HEK293 (cell line): ENCODE measurements around the gene CCDC57.

Experiments used
- CTCF ChIA-PET: fragments of 350-600 bp; formaldehyde crosslinking; extraction: SDS; loops from one replicate; lab custom pipeline; 2021; ENCODE audit warnings: antibody characterized with exemption; lab: Yijun Ruan, JAX
- POLR2A ChIA-PET: fragments of 300-600 bp; formaldehyde crosslinking; extraction: SDS; loops from one replicate; lab custom pipeline; 2020; ENCODE audit warnings: antibody characterized with exemption, inconsistent platforms; lab: Yijun Ruan, JAX
- H3K27ac ChIP-seq: fragments of 200-500 bp; sonication (Bioruptor generic); 2 replicates; pipeline ENCODE4 v1.5.1; 2014; ENCODE audit warnings: low read depth, low read length, control low read depth, inconsistent platforms; ENCODE audit errors: extremely low read depth
- H3K36me3 ChIP-seq, 2 experiments: fragments of 200-500 bp in 1 of 2; sonication (Bioruptor generic) in 1 of 2; 1 replicate in 1 of 2; 2 replicates in 1 of 2; pipeline ENCODE4 v1.5.1; 2014 to 2017; ENCODE audit warnings: inconsistent platforms in 2 of 2, low read length in 2 of 2; ENCODE audit not compliant: control insufficient read depth in 2 of 2, insufficient read depth in 1 of 2
- H3K4me1 ChIP-seq: fragments of 200-500 bp; sonication (Bioruptor generic); 2 replicates; pipeline ENCODE4 v1.5.1; 2014; ENCODE audit warnings: mild to moderate bottlenecking, low read length, inconsistent platforms; ENCODE audit not compliant: control insufficient read depth, insufficient read depth
- H3K4me3 ChIP-seq: 2 replicates; pipeline ENCODE4 v1.5.1; 2011; ENCODE audit warnings: low read depth, mild to moderate bottlenecking, control low read depth, low read length, moderate library complexity
- H3K9me3 ChIP-seq: fragments of 200-500 bp; sonication (Bioruptor generic); 2 replicates; pipeline ENCODE4 v1.5.1; 2014; ENCODE audit warnings: low read depth, low read length, inconsistent platforms; ENCODE audit not compliant: control insufficient read depth, insufficient read depth
- EGR2 ChIP-seq: fragments of 450-650 bp; formaldehyde crosslinking; IDR thresholded peaks from 2 replicates; pipeline ENCODE4 v1.5.1; 2016; ENCODE audit warnings: low read depth, missing biosample characterization, missing genetic modification characterization
- ELK4 ChIP-seq: IDR thresholded peaks from 2 replicates; pipeline ENCODE4 v1.6.1; 2011; ENCODE audit warnings: mild to moderate bottlenecking, low read depth, low read length, borderline replicate concordance
- GLIS2 ChIP-seq: fragments of 450-650 bp; formaldehyde crosslinking; IDR thresholded peaks from 2 replicates; pipeline ENCODE4 v1.5.1; 2016; ENCODE audit warnings: missing biosample characterization, missing genetic modification characterization
- KLF1 ChIP-seq: fragments of 450-650 bp; formaldehyde crosslinking; IDR thresholded peaks from 2 replicates; pipeline ENCODE4 v1.5.1; 2016; ENCODE audit warnings: missing biosample characterization, missing genetic modification characterization
- REST ChIP-seq: fragments of 450-650 bp; formaldehyde crosslinking; IDR thresholded peaks from 2 replicates; pipeline ENCODE4 v1.5.1; 2016; ENCODE audit warnings: missing biosample characterization, missing genetic modification characterization
- SALL2 ChIP-seq: fragments of 450-650 bp; formaldehyde crosslinking; IDR thresholded peaks from 2 replicates; pipeline ENCODE4 v1.5.0; 2017; ENCODE audit warnings: missing biosample characterization, mild to moderate bottlenecking, missing genetic modification characterization, borderline replicate concordance
- TCF7L2 ChIP-seq: IDR thresholded peaks from 2 replicates; pipeline ENCODE4 v1.6.1; 2011; ENCODE audit warnings: low read depth, mild to moderate bottlenecking, inconsistent platforms, low read length, moderate library complexity, borderline replicate concordance
- ZBTB26 ChIP-seq: fragments of 450-650 bp; formaldehyde crosslinking; optimal IDR thresholded peaks from 2 replicates; pipeline ENCODE3; 2016; ENCODE audit warnings: missing biosample characterization, mild to moderate bottlenecking, missing genetic modification characterization
- ZFHX2 ChIP-seq: fragments of 450-650 bp; formaldehyde crosslinking; conservative IDR thresholded peaks from 2 replicates; pipeline ENCODE4 v1.5.1; 2016; ENCODE audit warnings: missing biosample characterization, missing genetic modification characterization
- ZIC2 ChIP-seq: fragments of 450-650 bp; formaldehyde crosslinking; IDR thresholded peaks from 2 replicates; pipeline ENCODE4 v1.5.1; 2016; ENCODE audit warnings: missing biosample characterization, missing genetic modification characterization
- ZNF148 ChIP-seq: fragments of 450-650 bp; formaldehyde crosslinking; IDR thresholded peaks from 2 replicates; pipeline ENCODE4 v1.5.0; 2017; ENCODE audit warnings: missing biosample characterization, missing genetic modification characterization, borderline replicate concordance
- ZNF274 ChIP-seq, 2 experiments: fragments of 200-500 bp in 1 of 2; fragments of 450-650 bp in 1 of 2; sonication (Bioruptor generic) in 1 of 2; formaldehyde crosslinking in 1 of 2; IDR thresholded peaks; 2 replicates each; pipeline versions ENCODE4 v1.5.1 to v1.6.1; 2014 to 2016; ENCODE audit warnings: borderline replicate concordance in 1 of 2, inconsistent platforms in 1 of 2, low read length in 1 of 2, missing biosample characterization in 1 of 2, missing genetic modification characterization in 1 of 2
- ZNF280D ChIP-seq: fragments of 450-650 bp; formaldehyde crosslinking; IDR thresholded peaks from 2 replicates; pipeline ENCODE4 v1.5.1; 2016; ENCODE audit warnings: missing biosample characterization, missing genetic modification characterization
- ZNF292 ChIP-seq: fragments of 450-650 bp; formaldehyde crosslinking; IDR thresholded peaks from 2 replicates; pipeline ENCODE4 v1.5.1; 2016; ENCODE audit warnings: low read depth, missing biosample characterization, missing genetic modification characterization, borderline replicate concordance
- ZNF449 ChIP-seq: fragments of 450-650 bp; formaldehyde crosslinking; IDR thresholded peaks from 2 replicates; pipeline ENCODE4 v1.5.1; 2017; ENCODE audit warnings: missing biosample characterization, mild to moderate bottlenecking, missing genetic modification characterization, moderate library complexity
- ZNF48 ChIP-seq: fragments of 450-650 bp; formaldehyde crosslinking; IDR thresholded peaks from 2 replicates; pipeline ENCODE4 v1.5.1; 2016; ENCODE audit warnings: missing biosample characterization, missing genetic modification characterization
- ZNF510 ChIP-seq: fragments of 450-650 bp; formaldehyde crosslinking; IDR thresholded peaks from 2 replicates; pipeline ENCODE4 v1.5.1; 2018; ENCODE audit warnings: mild to moderate bottlenecking, missing genetic modification characterization, missing biosample characterization; ENCODE audit not compliant: insufficient replicate concordance
- ZNF585B ChIP-seq: fragments of 450-650 bp; formaldehyde crosslinking; IDR thresholded peaks from 2 replicates; pipeline ENCODE4 v1.5.1; 2016; ENCODE audit warnings: missing biosample characterization, missing genetic modification characterization
- ZNF76 ChIP-seq: fragments of 450-650 bp; formaldehyde crosslinking; IDR thresholded peaks from 2 replicates; pipeline ENCODE4; 2016; ENCODE audit warnings: low read depth, missing biosample characterization, missing genetic modification characterization, borderline replicate concordance

CCDC57 gene

GRCh38 chr17:82216301-82217119 is 3.9 kb upstream of the CCDC57 start:
- Histone ChIP-seq H3K9me3 (no peaks in the 10 kb centered on the region), H3K4me1 (0 out of 2 replicates have a peak, but pooled peaks cover 7% of the 10 kb centered on the region), H3K36me3 (no peaks in the 10 kb centered on the region), H3K27ac (no peak overlapping the region), H3K4me3 (no peak overlapping the region)
- TF ChIP-seq ZNF585B (tag by site-specific recombination) (no peak), ZNF148 (tag by site-specific recombination) (no peak), KLF1 (tag by site-specific recombination) (peak; percentile 42; the same call in 1 of the 2 replicates), EGR2 (tag by site-specific recombination) (peak; percentile 59), GLIS2 (tag by site-specific recombination) (peak; percentile 16; the same call in 1 of the 2 replicates), ZNF280D (tag by site-specific recombination) (no peak), ZFHX2 (tag by site-specific recombination) (peak; percentile 31; the same call in 1 of the 2 replicates), ZNF510 (tag by site-specific recombination) (no peak), ZBTB26 (tag by site-specific recombination) (no peak), TCF7L2 (no peak), ZNF449 (tag by site-specific recombination) (no peak), ZNF292 (tag by site-specific recombination) (no peak), ZIC2 (no peak)
- ChIA-PET CTCF (no interaction called here), POLR2A (no interaction called here)

- no peak overlapping the region for H3K27ac ChIP-seq
- no peaks in the 10 kb centered on the region for H3K36me3 ChIP-seq
- 0 out of 2 replicates have a peak, but pooled peaks cover 7% of the 10 kb centered on the region for H3K4me1 ChIP-seq
- CTCF ChIA-PET, result no interaction called here
- POLR2A ChIA-PET, result no interaction called here
- H3K4me3 ChIP-seq, result no peak overlapping the region
- H3K9me3 ChIP-seq, result no peaks in the 10 kb centered on the region
- TF ChIP-seq ZNF585B (tag by site-specific recombination) (no peak), ZNF274 (IDR thresholded peaks at IDR 0.05; ENCODE audit: low read length) (no peak), ZNF274 (tag by site-specific recombination; IDR thresholded peaks at IDR 0.05; ENCODE audit: borderline replicate concordance) (no peak), REST (tag by site-specific recombination) (no peak), SALL2 (no peak), ELK4 (no peak), ZNF76 (no peak), ZNF48 (no peak)
These were observed 3.3 kb upstream of the CCDC57 start for GRCh38 chr17:82215972-82216300.
